HUES64 (cell line): ENCODE measurements around the gene CNDP2.
"Not testable (repeated sequence)": the region's sequence is repeated elsewhere in the genome, so short reads cannot be mapped to it uniquely, and the experiment has no call there.

Experiments used
- H3K27ac ChIP-seq: 2 replicates; pipeline ENCODE4 v1.7.0; 2013; ENCODE audit warnings: low read depth, low read length, inconsistent platforms
- H3K27me3 ChIP-seq: 2 replicates; pipeline ENCODE4 v1.6.1; 2013; ENCODE audit warnings: mild to moderate bottlenecking, low read length; ENCODE audit not compliant: insufficient read depth
- H3K36me3 ChIP-seq: 2 replicates; pipeline ENCODE4 v1.6.1; 2013; ENCODE audit warnings: mild to moderate bottlenecking, low read length; ENCODE audit not compliant: insufficient read depth
- H3K4me1 ChIP-seq: 2 replicates; pipeline ENCODE4 v1.6.1; 2013; ENCODE audit warnings: mild to moderate bottlenecking, low read length, moderate library complexity; ENCODE audit not compliant: insufficient read depth
- H3K4me3 ChIP-seq: 2 replicates; pipeline ENCODE4 v1.5.1; 2013; ENCODE audit warnings: mild to moderate bottlenecking, low read length, moderate library complexity
- H3K9ac ChIP-seq: 2 replicates; pipeline ENCODE4 v1.6.1; 2013; ENCODE audit warnings: mild to moderate bottlenecking, low read depth, low read length
- H3K9me3 ChIP-seq: 2 replicates; pipeline ENCODE4 v1.6.1; 2013; ENCODE audit warnings: low read depth, low read length; ENCODE audit not compliant: insufficient read depth
- WGBS: fragments of 150-250, 120-280 bp; methylation state at CpG from one replicate; pipeline ENCODE4 v1.1.7; 2013; ENCODE audit warnings: missing lambda C conversion rate; 5-methylcytosine and 5-hydroxymethylcytosine counted together

CNDP2 gene

GRCh38 chr18:74562775-74563174 lies 66.6 kb downstream of the CNDP2 start:
- H3K4me3 ChIP-seq: no peak overlapping the region
- no peaks in the 10 kb centered on the region for H3K4me1 ChIP-seq
- no peaks in the 10 kb centered on the region for H3K36me3 ChIP-seq
- H3K9me3 ChIP-seq: 0 out of 2 replicates have a peak, but pooled peaks cover 6% of the 10 kb centered on the region
- H3K27me3 ChIP-seq: no peaks in the 10 kb centered on the region
- 88% methylated on average over 4 of the region's 4 CpGs for WGBS
- no peak overlapping the region for H3K27ac ChIP-seq
- H3K9ac ChIP-seq: no peak overlapping the region

DNA sequence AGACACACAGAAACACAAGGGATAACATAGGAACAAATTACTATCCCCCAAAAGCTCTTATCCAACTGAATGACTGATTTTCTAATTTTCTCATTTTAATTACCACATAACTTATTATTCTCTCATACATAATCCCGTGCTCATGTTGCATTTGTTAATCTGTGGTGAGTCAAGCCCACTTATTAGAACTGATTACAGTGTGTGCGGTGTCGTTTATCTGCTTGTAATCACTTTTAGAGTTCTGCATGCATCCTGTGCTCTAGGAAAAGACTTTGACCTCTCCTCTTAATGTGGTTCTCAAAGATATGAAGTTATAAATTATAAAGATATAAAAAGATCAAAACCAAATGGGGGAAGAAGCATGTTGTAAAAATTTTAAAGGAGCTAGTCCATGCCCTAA lies 67.8 kb downstream of the CNDP2 start:
- no peak overlapping the region for H3K4me3 ChIP-seq

GRCh38 chr18:74565164-74565563 lies 69.0 kb downstream of the CNDP2 start:
- not testable (repeated sequence) for H3K9ac ChIP-seq, H3K27ac ChIP-seq, H3K9me3 ChIP-seq, H3K36me3 ChIP-seq, H3K27me3 ChIP-seq, H3K4me3 ChIP-seq, H3K4me1 ChIP-seq
- no CpG with 5 or more reads among the region's 1 CpG for WGBS

More for the DNA sequence above, 67.8 kb downstream of the CNDP2 start:
- H3K27ac ChIP-seq: no peak overlapping the region
- H3K9ac ChIP-seq: no peak overlapping the region
- 91% methylated on average over 3 of the region's 3 CpGs for WGBS
- H3K27me3 ChIP-seq: no peaks in the 10 kb centered on the region
- H3K9me3 ChIP-seq: 0 out of 2 replicates have a peak, but pooled peaks cover 6% of the 10 kb centered on the region
- H3K4me1 ChIP-seq: no peaks in the 10 kb centered on the region
- H3K36me3 ChIP-seq: no peaks in the 10 kb centered on the region

- 77% methylated on average over 3 of the region's 3 CpGs for WGBS
- not testable (repeated sequence) for H3K36me3 ChIP-seq, H3K4me1 ChIP-seq, H3K9ac ChIP-seq, H3K27me3 ChIP-seq, H3K27ac ChIP-seq, H3K4me3 ChIP-seq, H3K9me3 ChIP-seq
Observed at GRCh38 chr18:74565993-74566392, 69.8 kb downstream of the CNDP2 start.

- Histone ChIP-seq H3K9me3 (0 out of 2 replicates have a peak, but pooled peaks cover 6% of the 10 kb centered on the region), H3K9ac (no peak overlapping the region), H3K36me3 (no peaks in the 10 kb centered on the region), H3K27ac (no peak overlapping the region), H3K27me3 (no peaks in the 10 kb centered on the region), H3K4me3 (no peak overlapping the region), H3K4me1 (no peaks in the 10 kb centered on the region)
- 78% methylated on average over 7 of the region's 7 CpGs for WGBS
Observed at GRCh38 chr18:74567822-74568221, 71.7 kb downstream of the CNDP2 start.

GRCh38 chr18:74569401-74569800 lies 73.2 kb downstream of the CNDP2 start:
- Histone ChIP-seq H3K27ac (no peak overlapping the region), H3K4me3 (no peak overlapping the region), H3K4me1 (no peaks in the 10 kb centered on the region), H3K36me3 (no peaks in the 10 kb centered on the region), H3K9me3 (0 out of 2 replicates have a peak, but pooled peaks cover 6% of the 10 kb centered on the region), H3K9ac (no peak overlapping the region), H3K27me3 (no peaks in the 10 kb centered on the region)
- WGBS: 96% methylated on average over 4 of the region's 4 CpGs

GRCh38 chr18:74570266-74570665 lies 74.1 kb downstream of the CNDP2 start:
- Histone ChIP-seq H3K9ac (no peak overlapping the region), H3K4me3 (no peak overlapping the region), H3K9me3 (0 out of 2 replicates have a peak, but pooled peaks cover 6% of the 10 kb centered on the region), H3K27ac (no peak overlapping the region), H3K27me3 (no peaks in the 10 kb centered on the region), H3K36me3 (no peaks in the 10 kb centered on the region), H3K4me1 (no peaks in the 10 kb centered on the region)
- 82% methylated on average over 4 of the region's 4 CpGs for WGBS

GRCh38 chr18:74571895-74572680 lies 75.9 kb downstream of the CNDP2 start:
- Histone ChIP-seq H3K36me3 (no peaks in the 10 kb centered on the region), H3K9me3 (no peaks in the 10 kb centered on the region), H3K27ac (no peak overlapping the region), H3K9ac (no peak overlapping the region), H3K4me3 (no peak overlapping the region), H3K27me3 (no peaks in the 10 kb centered on the region), H3K4me1 (no peaks in the 10 kb centered on the region)
- 92% methylated on average over 12 of the region's 12 CpGs for WGBS

DNA sequence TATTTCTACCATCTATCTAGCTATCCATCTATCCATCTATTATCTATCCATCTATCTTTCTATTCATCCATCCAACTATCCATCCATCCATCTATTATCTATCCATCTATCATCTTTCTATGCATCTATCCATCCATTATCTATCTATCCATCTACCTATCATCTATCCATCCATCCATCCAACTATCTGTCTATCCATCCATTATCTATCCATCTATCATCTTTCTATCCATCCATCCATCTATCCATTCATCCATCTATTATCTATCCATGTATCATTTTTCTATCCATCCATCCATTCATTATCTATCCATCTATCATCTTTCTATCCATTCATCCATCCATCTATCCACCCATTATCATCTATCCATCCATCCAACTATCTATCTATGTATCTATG lies 76.9 kb downstream of the CNDP2 start:
- Histone ChIP-seq H3K27ac (no peak overlapping the region), H3K9ac (no peak overlapping the region), H3K9me3 (no peaks in the 10 kb centered on the region)

More for the DNA sequence above, 76.9 kb downstream of the CNDP2 start:
- no peaks in the 10 kb centered on the region for H3K36me3 ChIP-seq
- H3K4me3 ChIP-seq: no peak overlapping the region
- H3K4me1 ChIP-seq: no peaks in the 10 kb centered on the region
- no peaks in the 10 kb centered on the region for H3K27me3 ChIP-seq
